Thyroid gland (tissue), 4 donors: ENCODE results near the gene MAP3K5.

Source experiments
- POLR2A ChIP-seq, 2 donors: fragments of 450-650 bp; IDR thresholded peaks; one replicate each; pipeline ENCODE4 v1.6.1; 2017; ENCODE audit warnings: antibody characterized with exemption in 2 of 2, mild to moderate bottlenecking in 2 of 2, moderate library complexity in 1 of 2
- TF ChIP-seq, protein P1 (sequence below), 6 experiments: fragments of 200-600 bp in 3 of 6; fragments of 450-650 bp in 3 of 6; sonication (generic) in 3 of 6; IDR thresholded peaks; one replicate each; pipeline ENCODE4 v1.5.1; 2016 to 2019; ENCODE audit warnings: antibody characterized with exemption in 6 of 6, mild to moderate bottlenecking in 2 of 6, inconsistent platforms in 1 of 6, moderate library complexity in 1 of 6

DNA sequence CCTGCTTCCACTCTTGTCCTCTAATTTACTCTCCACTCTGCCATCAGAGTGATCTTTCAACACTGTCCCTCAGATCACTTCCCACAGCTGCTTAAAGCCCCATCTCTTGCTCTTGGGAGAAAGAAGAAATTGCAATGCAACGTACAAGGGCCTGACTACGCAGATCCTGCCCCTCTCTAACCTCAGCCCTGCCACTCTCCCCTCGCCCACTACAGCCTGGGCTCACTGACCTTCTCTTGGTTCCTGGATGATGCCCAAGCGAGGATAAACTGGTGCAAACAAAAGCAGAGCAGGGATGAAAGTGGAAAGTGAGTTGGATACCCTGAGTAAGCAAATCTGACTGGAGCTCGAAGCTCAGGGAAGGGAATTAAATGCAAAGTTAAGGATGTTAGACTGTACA is 92.9 kb downstream of the MAP3K5 start:
- TF ChIP-seq POLR2A (IDR thresholded peaks at IDR 0.05), result no peak
- TF ChIP-seq, protein P1, sequence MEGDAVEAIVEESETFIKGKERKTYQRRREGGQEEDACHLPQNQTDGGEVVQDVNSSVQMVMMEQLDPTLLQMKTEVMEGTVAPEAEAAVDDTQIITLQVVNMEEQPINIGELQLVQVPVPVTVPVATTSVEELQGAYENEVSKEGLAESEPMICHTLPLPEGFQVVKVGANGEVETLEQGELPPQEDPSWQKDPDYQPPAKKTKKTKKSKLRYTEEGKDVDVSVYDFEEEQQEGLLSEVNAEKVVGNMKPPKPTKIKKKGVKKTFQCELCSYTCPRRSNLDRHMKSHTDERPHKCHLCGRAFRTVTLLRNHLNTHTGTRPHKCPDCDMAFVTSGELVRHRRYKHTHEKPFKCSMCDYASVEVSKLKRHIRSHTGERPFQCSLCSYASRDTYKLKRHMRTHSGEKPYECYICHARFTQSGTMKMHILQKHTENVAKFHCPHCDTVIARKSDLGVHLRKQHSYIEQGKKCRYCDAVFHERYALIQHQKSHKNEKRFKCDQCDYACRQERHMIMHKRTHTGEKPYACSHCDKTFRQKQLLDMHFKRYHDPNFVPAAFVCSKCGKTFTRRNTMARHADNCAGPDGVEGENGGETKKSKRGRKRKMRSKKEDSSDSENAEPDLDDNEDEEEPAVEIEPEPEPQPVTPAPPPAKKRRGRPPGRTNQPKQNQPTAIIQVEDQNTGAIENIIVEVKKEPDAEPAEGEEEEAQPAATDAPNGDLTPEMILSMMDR (IDR thresholded peaks at IDR 0.05), result no peak
